Activated CD4-positive, alpha-beta T cell treated with anti-CD3 and anti-CD28 coated beads for 1 hour (primary cell): ENCODE measurements around the gene CREB3L4.
"Not testable (repeated sequence)": the region's sequence is repeated elsewhere in the genome, so short reads cannot be mapped to it uniquely, and the experiment has no call there.

ENCODE experiments used
- DNase-seq: peaks from one replicate; pipeline ENCODE4 v3.0.0-alpha.2; 2020

CREB3L4 gene

DNA sequence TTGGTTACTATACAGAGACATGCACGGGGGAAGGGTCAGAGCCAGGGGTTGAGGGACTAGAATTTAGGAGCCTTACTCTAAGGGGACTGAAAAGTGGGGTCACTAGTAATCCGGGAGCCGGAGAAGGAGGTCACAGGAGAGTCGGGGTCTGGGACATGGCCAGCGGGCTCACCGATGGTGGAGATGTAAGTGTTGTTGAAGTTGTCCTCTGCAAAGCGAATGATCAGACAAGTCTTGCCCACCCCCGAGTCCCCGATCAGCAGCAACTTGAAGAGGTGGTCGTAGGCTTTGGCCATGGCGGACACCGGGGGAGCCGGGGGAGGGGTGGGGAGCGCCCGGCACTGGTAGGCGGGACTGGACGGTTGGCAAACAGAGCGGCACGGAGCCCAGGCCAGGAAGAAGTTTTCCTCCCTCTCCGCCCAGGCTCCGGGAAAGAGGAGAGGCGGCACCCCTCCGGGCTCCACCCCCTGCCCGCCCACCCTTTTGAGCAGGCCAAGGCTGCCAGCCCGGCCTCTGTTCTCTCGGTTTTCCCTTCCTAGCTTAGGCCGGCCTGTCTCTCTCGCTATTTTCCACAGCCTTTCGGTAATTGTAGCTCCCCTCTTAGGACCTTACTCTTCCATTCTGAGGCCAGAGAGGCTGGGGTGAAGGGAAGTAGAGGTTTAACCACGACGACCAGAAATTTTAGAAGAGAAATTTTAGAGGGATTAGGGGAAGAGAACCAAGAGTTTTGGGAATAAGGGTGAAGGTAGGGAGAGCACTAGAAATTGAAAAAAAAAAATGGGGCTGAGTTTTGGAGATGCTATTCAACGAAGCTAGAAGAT is 18.4 kb downstream of the CREB3L4 start, which contains the start of gene RAB13:
TSS of gene RAB13 (minus strand) at position 399 of the 821 bp plus-strand sequence. CDS start at position 296, 103 bp downstream.
- DNase-seq, result no peak

- no peak for DNase-seq
Observed at GRCh38 chr1:153987621-153988020, 19.9 kb downstream of the CREB3L4 start.

GRCh38 chr1:153990468-153991150 is 22.9 kb downstream of the CREB3L4 start, which contains the start of gene RPS27:
RPS27 (plus strand) TSS chr1:153990762; CDS start chr1:153990797, 35 bp downstream.
- DNase-seq, result peak; percentile 82

- no peak for DNase-seq
Observed at GRCh38 chr1:153991151-153991630, 23.5 kb downstream of the CREB3L4 start.

DNA sequence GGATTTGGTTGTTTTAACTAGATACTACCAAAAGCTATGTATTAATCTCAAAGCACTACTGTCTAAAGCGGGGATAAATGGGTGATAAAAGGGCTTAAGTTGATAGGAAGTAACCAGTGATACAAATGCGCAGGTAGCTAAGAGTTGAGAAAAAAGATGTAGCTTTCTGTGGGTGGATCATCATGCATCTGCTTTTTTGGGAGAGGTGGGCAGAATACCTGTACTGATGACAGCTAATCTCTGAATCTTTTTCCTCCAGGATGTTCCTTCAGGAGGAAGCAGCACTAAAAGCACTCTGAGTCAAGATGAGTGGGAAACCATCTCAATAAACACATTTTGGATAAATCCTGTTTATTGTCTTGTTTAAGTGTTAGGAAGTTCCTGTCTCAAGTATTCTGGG is 24.1 kb downstream of the CREB3L4 start:
- no peak for DNase-seq

DNA sequence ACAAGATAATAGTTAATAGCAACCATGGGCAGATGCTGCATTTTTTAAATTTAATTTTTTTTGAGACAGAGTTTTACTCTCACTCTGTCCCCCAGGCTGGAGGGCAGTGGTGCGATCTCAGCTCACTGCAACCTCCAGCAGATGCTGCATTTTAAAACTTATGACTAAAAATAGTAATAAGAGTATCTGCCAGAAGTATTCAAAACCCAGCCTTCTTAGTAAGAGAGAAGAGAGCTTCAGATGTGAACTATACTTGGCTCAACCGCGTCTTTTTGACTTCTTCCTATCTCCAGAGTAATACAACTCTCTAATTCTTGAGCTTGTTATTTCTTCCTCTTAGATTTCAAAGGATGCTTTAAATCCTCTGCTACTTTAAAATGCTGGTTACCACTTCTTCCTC is 27.5 kb downstream of the CREB3L4 start:
- no peak for DNase-seq

- DNase-seq, result no peak
Observed at GRCh38 chr1:153995640-153996039, 27.9 kb downstream of the CREB3L4 start.

DNA sequence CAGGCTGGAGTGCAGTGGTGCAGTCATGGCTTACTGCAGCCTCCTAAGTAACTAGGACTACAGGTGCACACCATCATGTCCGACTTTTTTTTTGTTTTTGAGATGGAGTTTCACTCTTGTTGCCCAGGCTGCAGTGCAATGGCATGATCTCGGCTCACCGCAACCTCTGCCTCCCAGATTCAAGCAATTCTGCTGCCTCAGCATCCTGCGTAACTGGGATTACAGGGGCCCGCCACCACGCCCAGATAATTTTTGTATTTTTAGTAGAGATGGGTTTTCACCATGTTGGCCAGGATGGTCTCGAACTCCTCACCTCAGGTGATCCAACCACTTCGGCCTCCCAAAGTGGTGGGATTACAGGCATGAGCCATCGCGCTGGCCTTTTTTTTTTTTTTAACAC is 29.2 kb downstream of the CREB3L4 start:
- DNase-seq, result not testable (repeated sequence)

- DNase-seq, result no peak
Observed at GRCh38 chr1:154000420-154000819, 32.7 kb downstream of the CREB3L4 start.

DNA sequence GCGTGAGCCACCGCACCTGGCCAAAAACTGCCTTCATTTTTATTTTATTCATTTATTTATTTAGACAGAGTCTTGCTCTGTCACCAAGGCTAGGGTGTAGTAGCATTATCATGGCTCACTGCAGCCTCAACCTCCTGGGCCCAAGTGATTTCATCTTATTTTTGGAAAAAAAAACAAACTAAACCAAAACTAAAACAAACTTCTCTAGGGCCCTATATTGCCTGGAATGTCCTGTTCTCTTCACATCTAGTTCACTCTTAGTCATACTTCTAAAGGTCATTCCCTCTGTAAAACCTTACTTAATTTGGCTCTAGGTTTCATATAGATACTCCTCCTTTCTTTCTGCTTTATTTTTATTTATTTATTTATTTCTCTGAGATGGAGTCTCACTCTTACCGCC is 38.4 kb downstream of the CREB3L4 start:
- DNase-seq, result no peak

- no peak for DNase-seq
Observed at GRCh38 chr1:154012129-154012528, 44.4 kb downstream of the CREB3L4 start.

- not testable (repeated sequence) for DNase-seq
Observed at GRCh38 chr1:154012543-154012942, 44.8 kb downstream of the CREB3L4 start.

DNA sequence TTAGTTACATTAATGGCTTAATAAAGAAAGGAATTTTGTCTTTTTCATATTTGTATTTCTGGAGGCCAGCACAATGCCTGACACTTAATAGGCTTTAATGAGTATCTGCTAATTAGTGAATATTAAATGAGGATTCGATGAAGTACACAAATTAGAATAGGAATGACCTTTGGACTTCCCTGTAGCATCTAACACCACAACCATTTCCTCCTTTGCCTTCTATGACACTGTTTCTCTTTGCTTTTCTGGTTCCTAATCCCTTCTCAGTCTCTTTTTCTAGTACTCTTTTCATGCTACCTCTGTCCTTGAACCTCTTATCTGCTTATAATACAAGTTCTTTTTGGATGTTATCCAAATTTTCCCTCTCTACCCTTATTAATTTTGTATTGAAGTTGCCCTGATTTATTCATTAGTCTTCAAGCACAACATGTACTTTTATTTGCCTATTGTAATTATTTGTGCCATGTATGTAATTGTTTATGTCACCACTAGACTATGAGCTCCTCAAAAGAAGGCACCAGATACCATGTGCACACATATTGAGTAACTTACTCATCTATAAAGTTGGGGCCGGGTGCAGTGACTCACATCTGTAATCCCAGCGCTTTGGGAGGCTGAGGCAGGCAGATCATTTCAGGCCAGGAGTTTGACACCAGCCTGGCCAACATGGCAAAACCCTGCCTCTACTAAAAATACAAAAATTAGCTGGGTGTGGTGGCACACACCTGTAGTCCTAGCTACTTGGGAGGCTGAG is 46.6 kb downstream of the CREB3L4 start:
- no peak for DNase-seq

DNA sequence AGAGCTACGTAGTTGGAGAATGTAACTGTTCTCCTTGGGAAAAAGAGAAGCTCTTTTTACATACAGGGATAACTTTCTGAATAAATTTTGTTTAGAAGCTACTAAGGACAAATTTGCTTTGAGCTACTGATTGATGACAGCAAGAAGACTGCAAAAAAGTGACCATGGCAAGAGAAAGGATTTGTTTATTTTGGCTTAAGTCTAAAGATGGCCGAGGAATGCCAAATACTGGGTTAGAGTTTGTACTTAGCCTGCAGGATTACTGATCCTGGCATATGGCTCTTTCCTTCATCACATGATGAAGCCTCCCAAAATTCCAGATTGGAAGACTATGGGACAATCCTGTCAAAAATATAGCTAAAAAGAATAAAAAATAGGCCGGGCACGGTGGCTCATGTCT is 51.6 kb downstream of the CREB3L4 start:
- no peak for DNase-seq

DNA sequence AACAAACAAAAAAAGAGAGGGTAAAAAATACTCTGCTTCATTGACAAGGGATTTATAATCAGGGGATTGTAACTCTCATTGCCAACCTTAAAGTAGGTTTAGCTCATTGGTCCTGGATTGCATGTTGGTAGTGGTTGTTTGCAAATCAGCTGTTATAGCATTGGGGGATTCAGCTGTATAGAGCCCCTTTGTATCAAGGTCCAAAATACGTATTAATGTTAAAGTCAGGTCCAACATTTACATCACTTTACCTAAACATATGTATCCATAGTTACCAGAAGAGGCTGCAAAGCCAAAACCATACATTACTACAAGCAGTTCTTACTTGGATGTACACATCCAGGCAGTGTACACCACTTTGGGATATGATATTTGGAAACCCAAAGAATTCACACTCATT is 52.2 kb downstream of the CREB3L4 start:
- DNase-seq, result no peak
